ENCODE data around the gene KLK10. TPM values are rescaled to one million over a fixed set of nuclear protein-coding genes. Genes with fewer than 3 reads are reported as not detected.
"Not testable (repeated sequence)": the region's sequence is repeated elsewhere in the genome, so short reads cannot be mapped to it uniquely, and the experiment has no call there.

KLK10 gene
- total RNA-seq, 4 donors from 2014 or later = 45.2 to 85.3 (median 53.9) TPM

GRCh38 chr19:50978772-50979390 lies 40.6 kb downstream of the KLK10 start:
- Histone ChIP-seq H3K27me3 (peaks cover 43% of the 10 kb centered on the region), H3K9me3 (no peaks in the 10 kb centered on the region), H3K4me1 (peaks cover 23% of the 10 kb centered on the region), H3K27ac (no peak overlapping the region), H3K4me3 (no peak overlapping the region), H3K36me3 (no peaks in the 10 kb centered on the region)
- no peak for TF ChIP-seq EP300 (IDR thresholded peaks at IDR 0.05)
- no peak for TF ChIP-seq POLR2AphosphoS5 (IDR thresholded peaks at IDR 0.05)
- WGBS = 45% methylated on average over 5 of the region's 5 CpGs
- no peak for DNase-seq (ENCODE audit: low spot score in 2 of 2)

GRCh38 chr19:50977626-50978025 lies 41.9 kb downstream of the KLK10 start:
- no peak for DNase-seq (ENCODE audit: low spot score in 2 of 2)
- Histone ChIP-seq H3K27ac (no peak overlapping the region), H3K36me3 (no peaks in the 10 kb centered on the region), H3K9me3 (no peaks in the 10 kb centered on the region), H3K4me3 (no peak overlapping the region), H3K27me3 (peaks cover 36% of the 10 kb centered on the region), H3K4me1 (peaks cover 18% of the 10 kb centered on the region)
- whole genome bisulfite sequencing = 82% methylated on average over 4 of the region's 4 CpGs
- no peak for TF ChIP-seq CTCF (IDR thresholded peaks at IDR 0.05)
- TF ChIP-seq POLR2AphosphoS5 (IDR thresholded peaks at IDR 0.05) = no peak
- TF ChIP-seq POLR2A (IDR thresholded peaks at IDR 0.05) = no peak
- TF ChIP-seq EP300 (IDR thresholded peaks at IDR 0.05) = no peak

GRCh38 chr19:50975766-50976165 lies 43.7 kb downstream of the KLK10 start:
- DNase-seq (ENCODE audit: low spot score in 2 of 2) = no peak
- Histone ChIP-seq H3K27ac (no peak overlapping the region), H3K4me1 (peaks cover 18% of the 10 kb centered on the region), H3K9me3 (no peaks in the 10 kb centered on the region), H3K4me3 (no peak overlapping the region), H3K27me3 (peaks cover 23% of the 10 kb centered on the region), H3K36me3 (no peaks in the 10 kb centered on the region)
- WGBS = 13% methylated on average over 8 of the region's 8 CpGs
- no peak for TF ChIP-seq POLR2AphosphoS5 (IDR thresholded peaks at IDR 0.05)

- Histone ChIP-seq H3K9me3 (no peaks in the 10 kb centered on the region), H3K27ac (no peak overlapping the region), H3K27me3 (peaks cover 15% of the 10 kb centered on the region), H3K4me1 (peaks cover 18% of the 10 kb centered on the region), H3K4me3 (no peak overlapping the region), H3K36me3 (no peaks in the 10 kb centered on the region)
- 41% methylated on average over 3 of the region's 9 CpGs for whole genome bisulfite sequencing
- DNase-seq (ENCODE audit: low spot score in 2 of 2) = no peak
- no peak for TF ChIP-seq EP300 (IDR thresholded peaks at IDR 0.05)
- no peak for TF ChIP-seq POLR2AphosphoS5 (IDR thresholded peaks at IDR 0.05)
Observed at GRCh38 chr19:50974702-50975556, 44.6 kb downstream of the KLK10 start.

GRCh38 chr19:50972795-50973376 lies 46.6 kb downstream of the KLK10 start:
- Histone ChIP-seq H3K27me3 (peaks cover 22% of the 10 kb centered on the region), H3K27ac (no peak overlapping the region), H3K36me3 (no peaks in the 10 kb centered on the region), H3K9me3 (no peaks in the 10 kb centered on the region), H3K4me3 (no peak overlapping the region), H3K4me1 (peaks cover 17% of the 10 kb centered on the region)
- TF ChIP-seq POLR2AphosphoS5 (IDR thresholded peaks at IDR 0.05) (no peak), CTCF (IDR thresholded peaks at IDR 0.05) (no peak), POLR2A (IDR thresholded peaks at IDR 0.05) (no peak), EP300 (IDR thresholded peaks at IDR 0.05) (no peak)
- DNase-seq (ENCODE audit: low spot score in 2 of 2) = no peak
- 68% methylated on average over 9 of the region's 9 CpGs for WGBS

GRCh38 chr19:50969810-50970209 lies 49.7 kb downstream of the KLK10 start:
- WGBS = 66% methylated on average over 3 of the region's 3 CpGs
- H3K4me1 ChIP-seq = peaks cover 11% of the 10 kb centered on the region
- not testable (repeated sequence) for DNase-seq (ENCODE audit: low spot score in 2 of 2); H3K27ac ChIP-seq; H3K4me3 ChIP-seq; H3K9me3 ChIP-seq; H3K36me3 ChIP-seq
- H3K27me3 ChIP-seq = peaks cover 28% of the 10 kb centered on the region

GRCh38 chr19:50969413-50969760 lies 50.1 kb downstream of the KLK10 start, which contains the start of gene KLK6:
TSS of gene KLK6 (minus strand) at chr19:50969591. CDS start at chr19:50968104, 1,487 bp downstream.
- peaks cover 30% of the 10 kb centered on the region for H3K27me3 ChIP-seq
- H3K9me3 ChIP-seq = no peaks in the 10 kb centered on the region
- no peak within 1 kb of the TSS for H3K27ac ChIP-seq
- H3K4me1 ChIP-seq = peaks cover 11% of the 10 kb centered on the region
- H3K36me3 ChIP-seq = no peaks in the 10 kb centered on the region
- DNase-seq (ENCODE audit: low spot score in 2 of 2) = no peak
- TF ChIP-seq POLR2A (IDR thresholded peaks at IDR 0.05) (no peak), CTCF (IDR thresholded peaks at IDR 0.05) (no peak), POLR2AphosphoS5 (IDR thresholded peaks at IDR 0.05) (no peak), EP300 (IDR thresholded peaks at IDR 0.05) (no peak)
- no peak within 1 kb of the TSS for H3K4me3 ChIP-seq
- 18% methylated on average over 10 of the region's 19 CpGs for WGBS
